HG03565 (cell line): ENCODE measurements around the gene ATP8B3.

Source experiments
- ATAC-seq: cut with Tn5 transposase; IDR thresholded peaks from one replicate; pipeline ENCODE4 v1.9.1; 2021; ENCODE audit warnings: mild to moderate bottlenecking, moderate library complexity; ENCODE audit not compliant: unreplicated experiment

The ATP8B3 gene, protein sequence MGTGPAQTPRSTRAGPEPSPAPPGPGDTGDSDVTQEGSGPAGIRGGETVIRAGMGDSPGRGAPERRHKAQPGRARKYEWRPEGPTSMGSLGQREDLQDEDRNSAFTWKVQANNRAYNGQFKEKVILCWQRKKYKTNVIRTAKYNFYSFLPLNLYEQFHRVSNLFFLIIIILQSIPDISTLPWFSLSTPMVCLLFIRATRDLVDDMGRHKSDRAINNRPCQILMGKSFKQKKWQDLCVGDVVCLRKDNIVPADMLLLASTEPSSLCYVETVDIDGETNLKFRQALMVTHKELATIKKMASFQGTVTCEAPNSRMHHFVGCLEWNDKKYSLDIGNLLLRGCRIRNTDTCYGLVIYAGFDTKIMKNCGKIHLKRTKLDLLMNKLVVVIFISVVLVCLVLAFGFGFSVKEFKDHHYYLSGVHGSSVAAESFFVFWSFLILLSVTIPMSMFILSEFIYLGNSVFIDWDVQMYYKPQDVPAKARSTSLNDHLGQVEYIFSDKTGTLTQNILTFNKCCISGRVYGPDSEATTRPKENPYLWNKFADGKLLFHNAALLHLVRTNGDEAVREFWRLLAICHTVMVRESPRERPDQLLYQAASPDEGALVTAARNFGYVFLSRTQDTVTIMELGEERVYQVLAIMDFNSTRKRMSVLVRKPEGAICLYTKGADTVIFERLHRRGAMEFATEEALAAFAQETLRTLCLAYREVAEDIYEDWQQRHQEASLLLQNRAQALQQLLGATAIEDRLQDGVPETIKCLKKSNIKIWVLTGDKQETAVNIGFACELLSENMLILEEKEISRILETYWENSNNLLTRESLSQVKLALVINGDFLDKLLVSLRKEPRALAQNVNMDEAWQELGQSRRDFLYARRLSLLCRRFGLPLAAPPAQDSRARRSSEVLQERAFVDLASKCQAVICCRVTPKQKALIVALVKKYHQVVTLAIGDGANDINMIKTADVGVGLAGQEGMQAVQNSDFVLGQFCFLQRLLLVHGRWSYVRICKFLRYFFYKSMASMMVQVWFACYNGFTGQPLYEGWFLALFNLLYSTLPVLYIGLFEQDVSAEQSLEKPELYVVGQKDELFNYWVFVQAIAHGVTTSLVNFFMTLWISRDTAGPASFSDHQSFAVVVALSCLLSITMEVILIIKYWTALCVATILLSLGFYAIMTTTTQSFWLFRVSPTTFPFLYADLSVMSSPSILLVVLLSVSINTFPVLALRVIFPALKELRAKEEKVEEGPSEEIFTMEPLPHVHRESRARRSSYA (N-terminal part only)

DNA sequence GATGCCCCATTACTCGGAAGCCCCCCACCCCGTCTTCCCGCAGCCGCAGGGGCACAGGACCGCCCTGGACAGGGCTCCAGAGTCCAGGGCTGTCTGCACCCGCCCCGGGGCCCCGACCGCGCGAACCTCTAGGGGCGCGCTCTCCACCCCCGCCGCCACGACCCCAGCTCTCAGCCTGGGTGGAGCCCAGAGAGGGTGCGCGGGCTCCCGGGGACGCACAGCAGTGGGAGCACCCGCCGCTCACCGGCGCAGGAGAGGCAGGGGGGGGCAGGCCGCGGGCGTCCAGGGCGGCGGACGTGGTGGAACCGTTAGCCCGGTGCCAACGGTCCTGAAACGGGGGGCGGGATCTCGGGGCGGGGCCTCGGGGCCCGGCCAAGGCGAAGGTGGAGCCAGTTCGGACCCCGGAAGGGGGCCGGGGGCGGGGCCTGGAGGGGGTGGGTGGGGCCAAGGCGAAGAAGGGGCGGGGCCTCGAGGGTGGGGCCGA lies at the start of gene ATP8B3:
Gene ATP8B3, minus strand, starts transcription at position 335 of the 484 bp plus-strand sequence. CDS start 540 bp downstream, outside the sequence.
- ATAC-seq, result peak; percentile 18

GRCh38 chr19:1861599-1862031 lies 49.5 kb upstream of the ATP8B3 start:
- no peak for ATAC-seq

DNA sequence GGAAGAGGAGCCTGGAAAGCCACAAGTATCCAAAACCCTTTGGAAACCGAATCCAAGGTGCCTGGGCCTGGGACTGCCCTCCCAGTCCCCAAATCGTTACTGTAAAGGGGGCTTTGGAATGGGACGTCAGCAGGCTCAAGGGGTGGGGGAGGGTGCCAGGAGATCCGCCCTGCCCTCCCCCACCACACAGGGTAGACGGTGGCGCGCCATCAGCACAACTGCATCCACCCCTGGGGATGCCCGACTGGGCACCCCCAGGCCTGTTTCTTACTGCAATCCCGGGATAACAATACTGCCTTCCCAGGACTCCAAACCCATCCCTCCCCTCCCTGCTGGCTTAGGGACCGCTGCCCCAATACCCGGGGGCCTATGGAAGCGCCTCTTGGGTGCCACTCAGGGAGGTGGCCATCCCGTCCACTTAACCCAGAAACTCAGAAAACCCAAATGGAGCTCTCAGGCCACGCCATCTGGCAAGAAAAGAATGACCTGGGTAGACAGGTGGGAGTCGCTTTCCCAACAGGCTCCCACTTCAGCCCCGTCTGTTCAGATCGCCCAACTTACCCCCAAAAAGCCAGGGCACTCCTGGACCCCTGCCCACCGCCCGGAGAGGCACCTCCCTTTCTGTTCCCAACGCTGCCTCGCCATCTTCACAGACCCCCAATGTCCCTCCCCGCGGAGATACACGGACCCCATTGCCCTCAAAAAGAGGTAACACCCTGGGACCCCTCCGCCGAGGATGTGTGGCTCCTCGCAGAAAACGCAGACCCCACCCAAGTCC lies 48.9 kb upstream of the ATP8B3 start:
- ATAC-seq, result no peak

DNA sequence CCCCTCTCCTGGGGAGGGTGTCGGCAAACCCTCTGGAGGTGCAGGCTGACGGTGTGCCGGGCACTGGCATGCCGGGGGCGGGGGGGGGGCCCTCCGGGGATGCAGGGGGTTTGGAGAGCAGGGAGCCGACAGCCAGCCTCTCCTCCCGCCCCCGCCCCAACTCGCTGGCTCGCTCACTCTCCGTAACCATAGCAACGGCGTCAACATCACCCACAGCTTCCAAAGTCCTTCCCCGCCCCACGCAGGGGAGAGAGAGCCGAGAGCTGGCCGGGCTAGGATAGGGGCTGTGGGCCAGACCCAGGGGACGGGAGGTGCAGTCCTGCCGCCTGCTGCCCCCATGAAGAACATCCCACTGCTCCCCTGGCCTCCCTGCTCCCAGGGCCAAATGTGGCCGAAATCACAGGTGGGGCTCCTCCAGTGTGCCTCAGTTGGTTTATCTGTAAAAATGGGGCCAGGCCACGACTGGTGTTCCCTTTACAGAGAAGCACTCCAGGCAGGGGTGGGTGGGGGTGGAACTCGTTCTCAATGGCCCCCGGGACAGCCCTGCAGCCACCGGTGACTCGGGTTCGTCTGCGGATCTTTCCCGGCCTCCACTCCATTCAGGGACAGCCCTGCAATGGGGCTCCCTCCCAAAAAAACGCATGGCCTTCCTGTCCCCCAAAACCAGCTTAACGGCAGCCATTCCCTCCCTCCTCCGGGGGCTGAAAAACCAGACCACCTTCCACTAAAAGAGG lies 48.1 kb upstream of the ATP8B3 start:
- ATAC-seq, result no peak

DNA sequence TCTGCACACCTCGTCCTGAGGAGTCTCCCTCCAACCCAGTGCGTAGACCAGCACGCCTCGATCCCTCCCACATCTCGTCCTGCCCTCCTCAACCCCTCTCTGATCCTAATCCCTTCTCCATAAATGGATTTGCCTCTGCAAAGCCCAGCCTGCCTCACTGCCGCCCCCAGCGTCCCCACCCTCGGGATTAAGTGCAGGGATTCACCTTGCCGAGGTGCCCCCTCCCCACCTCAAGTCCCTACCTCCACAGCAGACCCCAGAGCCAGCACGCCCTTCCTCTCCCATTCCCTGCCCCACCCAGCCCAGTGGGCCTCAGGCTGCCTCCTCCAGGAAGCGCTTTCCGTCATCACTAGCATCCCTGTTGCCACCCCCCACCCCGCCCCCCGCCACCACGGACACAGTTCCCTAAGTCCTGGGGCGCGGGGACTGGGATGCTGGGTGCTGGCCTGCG lies 47.3 kb upstream of the ATP8B3 start:
- no peak for ATAC-seq

GRCh38 chr19:1858412-1859081 lies 46.5 kb upstream of the ATP8B3 start:
- ATAC-seq, result no peak

- ATAC-seq, result no peak
These were observed 45.7 kb upstream of the ATP8B3 start for GRCh38 chr19:1857648-1858326.

- ATAC-seq, result no peak
These were observed 44.9 kb upstream of the ATP8B3 start for GRCh38 chr19:1856698-1857603.

DNA sequence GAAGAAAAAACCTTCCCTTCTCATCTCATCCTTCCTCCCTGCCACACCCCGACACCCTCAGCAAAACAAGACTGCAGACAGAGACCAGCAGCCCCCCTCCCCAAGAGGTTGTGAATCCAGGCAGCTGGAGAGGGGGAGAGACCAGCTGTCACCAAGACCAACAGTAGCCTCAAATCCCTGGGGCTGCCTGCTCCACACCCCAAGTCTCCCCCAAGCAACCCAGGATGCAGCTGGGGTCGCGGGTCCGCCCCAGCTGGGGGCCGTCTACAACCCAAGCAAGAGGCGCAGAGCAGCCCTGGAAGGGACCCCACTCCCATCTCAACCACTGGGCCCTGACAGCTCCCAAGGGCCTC lies 44.2 kb upstream of the ATP8B3 start:
- ATAC-seq, result no peak

DNA sequence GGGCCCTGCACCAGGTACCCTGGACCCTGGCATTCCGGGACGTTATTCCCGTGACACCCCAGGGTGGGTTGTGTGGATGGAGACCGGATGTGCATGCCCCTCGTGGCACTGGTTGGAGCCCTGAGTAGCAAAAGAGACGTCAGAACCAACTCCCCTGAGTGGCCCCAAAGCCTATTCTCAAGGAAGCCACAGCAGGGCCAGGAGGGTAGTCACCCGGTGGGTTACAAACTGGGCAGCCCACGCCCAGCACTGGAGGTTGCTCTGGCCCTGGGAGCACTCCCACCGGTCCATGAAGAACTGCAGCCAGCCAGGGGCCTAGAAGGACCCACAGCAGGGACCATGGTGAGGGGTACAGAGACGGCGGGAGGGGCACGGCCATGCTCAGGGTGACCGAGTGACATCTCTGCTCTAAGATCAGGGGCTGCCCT lies 43.8 kb upstream of the ATP8B3 start:
- no peak for ATAC-seq

- peak; percentile 38 for ATAC-seq
These were observed 43.2 kb upstream of the ATP8B3 start for GRCh38 chr19:1855040-1855827.

DNA sequence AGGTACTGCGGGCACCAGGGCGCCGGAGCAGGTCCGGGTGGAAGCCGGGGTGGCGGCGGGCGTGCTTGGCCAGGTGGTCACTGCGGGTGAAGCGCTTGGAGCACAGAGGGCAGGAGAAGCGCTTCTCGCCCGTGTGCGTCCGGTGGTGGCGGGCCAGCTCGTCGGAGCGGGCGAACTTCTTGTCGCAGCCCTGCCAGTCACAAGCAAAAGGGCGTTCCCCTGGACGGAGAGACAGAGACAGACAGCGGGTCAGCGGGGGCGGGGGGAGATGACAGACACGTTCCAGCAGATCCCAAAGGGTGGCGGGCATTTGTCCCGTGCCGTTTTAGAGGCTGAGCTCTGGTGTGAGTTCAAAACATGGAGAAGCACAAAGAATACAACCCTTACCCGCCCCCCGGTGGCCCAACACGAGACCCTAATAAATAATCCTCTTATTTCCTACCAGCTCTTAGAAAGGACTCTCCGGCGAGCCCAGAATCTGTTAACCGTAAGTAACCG lies 42.5 kb upstream of the ATP8B3 start:
- no peak for ATAC-seq

- no peak for ATAC-seq
These were observed 42.0 kb upstream of the ATP8B3 start for GRCh38 chr19:1854039-1854541.

DNA sequence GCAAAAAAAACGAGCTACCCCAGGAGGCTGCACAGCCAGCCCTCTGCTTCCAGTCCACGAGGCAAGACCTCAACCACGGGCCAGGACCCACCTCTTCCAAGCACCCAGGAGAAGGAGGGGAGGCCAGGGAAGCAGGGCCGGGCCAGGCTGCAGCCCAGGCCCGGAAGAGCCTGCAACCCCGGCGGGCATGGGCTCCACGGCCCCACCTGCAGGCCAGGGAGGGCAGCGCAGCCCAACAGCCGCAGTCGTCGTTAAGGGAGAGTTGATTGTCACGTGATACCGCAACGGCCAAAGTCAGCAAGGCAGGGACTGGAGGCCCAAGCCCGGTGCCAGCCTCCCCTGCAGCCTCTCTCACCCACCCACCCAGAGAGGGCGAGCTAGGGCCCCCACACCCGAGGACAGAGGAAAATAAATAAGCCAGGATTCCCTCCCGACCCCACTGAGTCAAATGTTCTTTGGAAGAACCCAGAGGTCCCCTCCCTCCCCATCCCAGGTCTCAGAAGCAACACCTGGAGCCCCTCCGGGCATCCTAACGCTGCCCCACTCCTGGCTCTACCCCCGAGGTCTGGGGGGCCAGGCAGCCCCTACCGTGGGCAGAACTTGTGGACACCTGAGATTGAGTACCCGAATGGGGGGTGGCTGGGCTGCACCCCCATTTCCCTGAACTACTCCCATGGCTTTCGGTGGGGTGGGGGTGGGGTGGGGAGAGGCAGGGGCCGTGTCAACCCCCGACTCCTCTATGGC lies 41.4 kb upstream of the ATP8B3 start:
- no peak for ATAC-seq

GRCh38 chr19:1852581-1853128 lies 40.6 kb upstream of the ATP8B3 start:
- ATAC-seq, result no peak
